Endothelial cell of umbilical vein (primary cell): ENCODE measurements around the gene SLC16A5. TPM values are rescaled to one million over a fixed set of nuclear protein-coding genes. Genes with fewer than 3 reads are reported as not detected.
"Not testable (repeated sequence)": the region's sequence is repeated elsewhere in the genome, so short reads cannot be mapped to it uniquely, and the experiment has no call there.

Source experiments
- BruUV-seq: library from RNA; stranded (reverse); fragments of 400-500 nt; replicated peaks from 2 replicates; lab custom pipeline; 2021; lab: Mats Ljungman, UMichigan
- CTCF ChIA-PET: fragments of 300-600, 350-600 bp; sonication (Branson Sonifier 250); formaldehyde crosslinking; loops from one replicate; lab custom pipeline; 2021; ENCODE audit warnings: antibody characterized with exemption, inconsistent platforms; lab: Charles Lee
- POLR2A ChIA-PET: fragments of 300-600, 350-600 bp; sonication (Branson Sonifier 250); formaldehyde crosslinking; loops from one replicate; lab custom pipeline; 2021; ENCODE audit warnings: antibody characterized with exemption, inconsistent platforms; lab: Charles Lee
- DNase-seq: peaks from one replicate; pipeline ENCODE4 v3.0.0-alpha.2; 2011; ENCODE audit warnings: low read depth, low spot score
- FAIRE-seq: peaks from 2 replicates; lab custom pipeline; 2011; peaks lifted over from hg19 to GRCh38; lab: Jason Lieb, UNC
- H2AFZ ChIP-seq: 2 replicates; pipeline ENCODE4 v1.6.0; 2012; ENCODE audit warnings: low read depth, low read length, control low read depth, inconsistent platforms
- H3K27ac ChIP-seq: 2 replicates; pipeline ENCODE4 v1.5.1; 2011; ENCODE audit warnings: low read depth, mild to moderate bottlenecking, control low read depth, low read length, moderate library complexity; ENCODE audit not compliant: insufficient read depth
- H3K27me3 ChIP-seq, 2 experiments: 2 replicates each; pipeline versions ENCODE4 v1.6.0 to v1.6.1; 2011; ENCODE audit warnings: low read length in 2 of 2, mixed read lengths in 1 of 2; ENCODE audit not compliant: control insufficient read depth in 2 of 2, insufficient read depth in 2 of 2
- H3K36me3 ChIP-seq, 2 experiments: 2 replicates in 1 of 2; 3 replicates in 1 of 2; pipeline ENCODE4 v1.5.1; 2011; ENCODE audit warnings: low read length in 2 of 2, mild to moderate bottlenecking in 1 of 2, moderate library complexity in 1 of 2; ENCODE audit not compliant: control insufficient read depth in 2 of 2, insufficient read depth in 2 of 2; ENCODE audit errors: extremely low read depth in 1 of 2
- H3K4me1 ChIP-seq: 3 replicates; pipeline ENCODE4 v1.5.1; 2011; ENCODE audit warnings: mild to moderate bottlenecking, low read length; ENCODE audit not compliant: control insufficient read depth, insufficient read depth; ENCODE audit errors: extremely low read depth
- H3K4me2 ChIP-seq: 2 replicates; pipeline ENCODE4 v1.6.1; 2011; ENCODE audit warnings: low read length, control low read depth, mixed read lengths; ENCODE audit not compliant: insufficient read depth
- H3K4me3 ChIP-seq, 3 experiments: fragments of 200-600 bp in 1 of 3; sonication (generic), shearing (Covaris generic) in 1 of 3; replicated peaks in 1 of 3; 2 replicates each; pipeline ENCODE4 v1.5.1; 2011 to 2016; ENCODE audit warnings: control low read depth in 3 of 3, low read length in 3 of 3, mild to moderate bottlenecking in 2 of 3, inconsistent platforms in 1 of 3, low read depth in 1 of 3, moderate library complexity in 1 of 3; ENCODE audit not compliant: insufficient read depth in 1 of 3
- H3K79me2 ChIP-seq: 2 replicates; pipeline ENCODE4 v1.6.0; 2012; ENCODE audit warnings: low read length, inconsistent platforms; ENCODE audit not compliant: control insufficient read depth, insufficient read depth
- H3K9ac ChIP-seq: replicated peaks from 2 replicates; pipeline ENCODE3; 2011; ENCODE audit warnings: low read length, control low read depth; ENCODE audit not compliant: insufficient read depth; ENCODE audit errors: extremely low read depth
- H3K9me1 ChIP-seq: replicated peaks from 3 replicates; pipeline ENCODE4 v1.6.0; 2011; ENCODE audit warnings: mild to moderate bottlenecking, low read length; ENCODE audit not compliant: control insufficient read depth, insufficient read depth; ENCODE audit errors: extremely low read depth
- H3K9me3 ChIP-seq: replicated peaks from 2 replicates; pipeline ENCODE4 v1.5.1; 2012; ENCODE audit warnings: low read length, inconsistent platforms; ENCODE audit not compliant: control insufficient read depth, insufficient read depth
- H4K20me1 ChIP-seq: replicated peaks from 2 replicates; pipeline ENCODE3; 2011; ENCODE audit warnings: mild to moderate bottlenecking, low read length; ENCODE audit not compliant: control insufficient read depth, insufficient read depth; ENCODE audit errors: extremely low read depth
- FOS ChIP-seq: IDR thresholded peaks from 2 replicates; pipeline ENCODE4 v1.6.1; 2011; ENCODE audit warnings: mild to moderate bottlenecking, low read length, moderate library complexity, borderline replicate concordance; ENCODE audit not compliant: insufficient read depth
- GATA2 ChIP-seq: IDR thresholded peaks from 2 replicates; pipeline ENCODE4 v1.7.0; 2011; ENCODE audit warnings: low read depth, mild to moderate bottlenecking, moderate library complexity, mixed read lengths, low read length; ENCODE audit not compliant: insufficient read length, insufficient read depth
- dilution Hi-C: fragments of 300-500 bp; cut with MboI; formaldehyde crosslinking; loops from one replicate; pipeline ENCODE4 v1.15.0; 2019; ENCODE audit warnings: low sequenced_read_pairs; ENCODE audit not compliant: extremely low pct_ligation_motif_present
- intact Hi-C: fragments of 100-400 bp; cut with micrococcal nuclease; formaldehyde crosslinking; loops from one replicate; pipeline ENCODE4 v1.10.0; 2022
- polyA plus RNA-seq, 4 experiments: library from polyadenylated mRNA; depleted of rRNA in 3 of 4; stranded (reverse) in 3 of 4; unstranded in 1 of 4; fragments of >200 nt; gene quantifications; 2 replicates each; pipeline versions ENCODE4 v1.2.1 to v1.2.3, GENCODE V29; 2011 to 2012; ENCODE audit warnings: missing spikeins in 1 of 4
- total RNA-seq: library from RNA; stranded (reverse); gene quantifications from 2 replicates; pipeline ENCODE4 v1.2.3, GENCODE V29; 2021
- TF ChIP-seq, protein P1 (sequence below), 2 donors: IDR thresholded peaks; 1 replicate in 1 of 2; 2 replicates in 1 of 2; pipeline ENCODE4 v1.5.1; 2011; ENCODE audit warnings: low read length in 2 of 2, mild to moderate bottlenecking in 2 of 2, moderate library complexity in 2 of 2, control low read depth in 1 of 2, inconsistent platforms in 1 of 2, low read depth in 1 of 2; ENCODE audit not compliant: insufficient read depth in 1 of 2; ENCODE audit errors: extremely low read depth in 1 of 2

Gene SLC16A5
- total and polyA plus RNA-seq, 2 donors (not counting 3 experiments of a cell fraction or from before 2014, with no cell fraction given): 16.4 to 23.3 TPM

DNA sequence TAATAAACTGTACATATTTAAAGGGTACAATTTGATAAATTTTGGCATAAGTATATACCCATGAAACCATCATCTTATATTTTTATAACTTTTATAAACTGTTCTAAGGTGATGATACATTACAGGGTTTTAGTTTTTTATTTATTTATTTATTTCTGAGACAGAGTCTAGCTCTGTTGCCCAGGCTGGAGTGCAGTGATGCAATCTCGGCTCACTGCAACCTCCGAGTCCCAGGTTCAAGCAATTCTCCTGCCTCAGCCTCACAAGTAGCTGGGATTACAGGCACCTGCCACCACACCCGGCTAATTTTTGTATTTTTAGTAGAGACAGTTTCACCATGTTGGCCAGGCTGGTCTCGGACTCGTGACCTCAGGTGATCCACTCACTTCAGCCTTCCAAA, 40.2 kb downstream of the SLC16A5 start:
- H3K4me1 ChIP-seq: peaks cover 26% of the 10 kb centered on the region
- H2AFZ ChIP-seq, H3K9me1 ChIP-seq, H4K20me1 ChIP-seq, H3K9me3 ChIP-seq, dilution Hi-C loops, intact Hi-C loops, DNase-seq, FAIRE-seq, H3K9ac ChIP-seq, POLR2A ChIA-PET, H3K36me3 ChIP-seq, H3K79me2 ChIP-seq, H3K27me3 ChIP-seq, H3K27ac ChIP-seq, BruUV-seq, H3K4me3 ChIP-seq, H3K4me2 ChIP-seq: not testable (repeated sequence)
- CTCF ChIA-PET: interaction anchor here (0.6 to 6.0 kb wide), 2 partner anchors 12 to 322 kb away, joined by 3 to 88 read pairs; no protein-coding TSS in a partner anchor

DNA sequence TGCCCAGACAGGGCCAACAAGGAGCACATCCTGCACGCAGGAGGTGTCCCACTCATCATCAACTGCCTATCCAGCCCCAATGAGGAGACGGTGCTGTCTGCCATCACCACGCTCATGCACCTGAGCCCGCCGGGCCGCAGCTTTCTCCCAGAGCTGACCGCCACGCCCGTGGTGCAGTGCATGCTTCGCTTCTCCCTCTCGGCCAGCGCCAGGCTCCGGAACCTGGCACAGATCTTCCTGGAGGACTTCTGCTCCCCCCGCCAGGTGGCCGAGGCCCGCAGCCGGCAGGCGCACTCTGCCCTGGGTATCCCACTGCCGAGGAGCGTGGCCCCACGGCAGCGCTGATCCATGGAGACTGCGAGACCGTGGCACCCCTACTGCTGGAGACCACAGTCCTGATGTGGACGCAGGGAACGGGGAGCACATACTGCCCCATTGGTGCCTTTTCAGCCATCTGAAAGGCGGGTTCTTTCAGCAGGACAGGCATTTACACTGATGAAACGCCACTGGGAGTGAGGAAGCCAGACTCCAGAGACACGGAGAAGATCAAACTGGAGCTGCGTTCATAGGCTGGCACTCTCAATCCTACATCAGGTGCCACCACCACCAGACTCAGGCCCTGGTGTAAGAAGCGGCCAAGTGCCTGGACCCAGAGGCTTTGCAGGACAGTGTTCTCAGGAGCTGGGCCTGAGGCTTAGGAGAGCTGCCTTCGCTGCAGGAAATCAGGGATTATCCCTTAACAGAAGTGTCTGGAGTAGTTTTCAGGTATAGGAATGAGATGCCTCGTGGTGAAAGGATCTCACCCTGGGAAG, 41.1 kb downstream of the SLC16A5 start:
- H3K4me3 ChIP-seq: no peak overlapping the region
- CTCF ChIA-PET: interaction anchor here (8.8 kb wide), 1 partner anchor 15 kb away, joined by 138 read pairs; no protein-coding TSS in a partner anchor
- no TSS peak for BruUV-seq

More for the DNA sequence above, 41.1 kb downstream of the SLC16A5 start:
- H3K79me2 ChIP-seq: peaks cover 5% of the 10 kb centered on the region
- intact Hi-C loops (no loop called here), dilution Hi-C loops (no loop called here)
- H3K9me3 ChIP-seq: no peaks in the 10 kb centered on the region
- no peak overlapping the region for H3K27ac ChIP-seq
- POLR2A ChIA-PET: no interaction called here
- H2AFZ ChIP-seq: no peak overlapping the region
- no peaks in the 10 kb centered on the region for H3K9me1 ChIP-seq
- TF ChIP-seq, protein P1, sequence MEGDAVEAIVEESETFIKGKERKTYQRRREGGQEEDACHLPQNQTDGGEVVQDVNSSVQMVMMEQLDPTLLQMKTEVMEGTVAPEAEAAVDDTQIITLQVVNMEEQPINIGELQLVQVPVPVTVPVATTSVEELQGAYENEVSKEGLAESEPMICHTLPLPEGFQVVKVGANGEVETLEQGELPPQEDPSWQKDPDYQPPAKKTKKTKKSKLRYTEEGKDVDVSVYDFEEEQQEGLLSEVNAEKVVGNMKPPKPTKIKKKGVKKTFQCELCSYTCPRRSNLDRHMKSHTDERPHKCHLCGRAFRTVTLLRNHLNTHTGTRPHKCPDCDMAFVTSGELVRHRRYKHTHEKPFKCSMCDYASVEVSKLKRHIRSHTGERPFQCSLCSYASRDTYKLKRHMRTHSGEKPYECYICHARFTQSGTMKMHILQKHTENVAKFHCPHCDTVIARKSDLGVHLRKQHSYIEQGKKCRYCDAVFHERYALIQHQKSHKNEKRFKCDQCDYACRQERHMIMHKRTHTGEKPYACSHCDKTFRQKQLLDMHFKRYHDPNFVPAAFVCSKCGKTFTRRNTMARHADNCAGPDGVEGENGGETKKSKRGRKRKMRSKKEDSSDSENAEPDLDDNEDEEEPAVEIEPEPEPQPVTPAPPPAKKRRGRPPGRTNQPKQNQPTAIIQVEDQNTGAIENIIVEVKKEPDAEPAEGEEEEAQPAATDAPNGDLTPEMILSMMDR (IDR thresholded peaks at IDR 0.05; ENCODE audit: extremely low read depth in 1 of 2, insufficient read depth in 1 of 2, low read depth in 1 of 2, low read length in 2 of 2): no peak
- TF ChIP-seq FOS (no peak), GATA2 (no peak)
- H3K4me2 ChIP-seq: no peak overlapping the region
- H4K20me1 ChIP-seq: no peaks in the 10 kb centered on the region
- peaks cover 2 to 8% of the 10 kb centered on the region in 2 experiments for H3K36me3 ChIP-seq
- DNase-seq: no peak
- peaks cover 24% of the 10 kb centered on the region for H3K4me1 ChIP-seq
- H3K9ac ChIP-seq: no peak overlapping the region
- no peaks in the 10 kb centered on the region for H3K27me3 ChIP-seq
- FAIRE-seq: no peak
